Uterus (tissue), 4 donors: ENCODE measurements around the gene TMEM260. TPM values are rescaled to one million over a fixed set of nuclear protein-coding genes. Genes with fewer than 3 reads are reported as not detected.
"Not testable (repeated sequence)": the region's sequence is repeated elsewhere in the genome, so short reads cannot be mapped to it uniquely, and the experiment has no call there.

Source experiments
- DNase-seq, 2 donors: peaks; one replicate each; pipeline ENCODE4 v3.0.0-alpha.2; 2019 to 2020
- H3K27ac ChIP-seq, 2 donors: fragments of 200-600 bp; sonication (generic); 1 replicate in 1 of 2; 2 replicates in 1 of 2; pipeline ENCODE4 v1.5.1; 2016 to 2018
- H3K27me3 ChIP-seq, 2 donors: fragments of 200-600 bp; sonication (generic); one replicate each; pipeline ENCODE4 v1.5.1; 2018 to 2019; ENCODE audit warnings: control low read depth in 1 of 2
- H3K36me3 ChIP-seq, 2 donors: fragments of 200-600 bp; sonication (generic); one replicate each; pipeline ENCODE4 v1.5.1; 2019; ENCODE audit warnings: control low read depth in 1 of 2
- H3K4me1 ChIP-seq, 2 donors: fragments of 200-600 bp; sonication (generic); one replicate each; pipeline ENCODE4 v1.5.1; 2018 to 2019; ENCODE audit warnings: control low read depth in 1 of 2
- H3K4me3 ChIP-seq, 2 donors: fragments of 200-600 bp; sonication (generic); 1 replicate in 1 of 2; 2 replicates in 1 of 2; pipeline ENCODE4 v1.5.1; 2018 to 2019; ENCODE audit warnings: mild to moderate bottlenecking in 1 of 2
- H3K9me3 ChIP-seq, 2 donors: fragments of 200-600 bp; sonication (generic); one replicate each; pipeline ENCODE4 v1.5.1; 2019; ENCODE audit warnings: control low read depth in 1 of 2
- CTCF ChIP-seq, 4 experiments: fragments of 200-600 bp in 2 of 4; fragments of 450-650 bp in 2 of 4; sonication (generic) in 2 of 4; IDR thresholded peaks; one replicate each; pipeline ENCODE4 v1.5.1; 2016 to 2019; ENCODE audit warnings: antibody characterized with exemption in 4 of 4, mild to moderate bottlenecking in 2 of 4, moderate library complexity in 1 of 4
- POLR2A ChIP-seq, 2 donors: fragments of 450-650 bp; IDR thresholded peaks; one replicate each; pipeline ENCODE4 v1.6.1; 2016; ENCODE audit warnings: antibody characterized with exemption in 2 of 2, mild to moderate bottlenecking in 1 of 2, moderate library complexity in 1 of 2
- intact Hi-C: fragments of 100-400 bp; cut with DNase I; formaldehyde crosslinking; loops from one replicate; pipeline ENCODE4 v1.15.1; 2023; ENCODE audit warnings: low total_unique reads
- total RNA-seq, 4 donors: library from RNA; depleted of rRNA in 3 of 4; stranded (reverse); fragments of >200 nt in 3 of 4; gene quantifications; one replicate each; pipeline versions ENCODE4 v1.1.0 to v1.2.4, GENCODE V29; 2014 to 2023
- donor health status: DM: yes; HTN: yes; CAD: no.

TMEM260 gene
- total RNA-seq, 4 donors from 2014 or later: 6.9 to 35.9 (median 24.4) TPM

GRCh38 chr14:56666294-56666693 lies 86.7 kb downstream of the TMEM260 start:
- no peaks in the 10 kb centered on the region for H3K36me3 ChIP-seq
- intact Hi-C loops: no loop called here
- TF ChIP-seq CTCF (IDR thresholded peaks at IDR 0.05) (no peak), POLR2A (IDR thresholded peaks at IDR 0.05) (no peak)
- no peaks in the 10 kb centered on the region for H3K27me3 ChIP-seq
- H3K4me1 ChIP-seq: no peaks in the 10 kb centered on the region
- H3K4me3 ChIP-seq: no peak overlapping the region
- H3K9me3 ChIP-seq: no peaks in the 10 kb centered on the region
- no peak for DNase-seq
- H3K27ac ChIP-seq: no peak overlapping the region

GRCh38 chr14:56666716-56667115 lies 87.1 kb downstream of the TMEM260 start:
- Histone ChIP-seq H3K4me1 (no peaks in the 10 kb centered on the region), H3K27ac (no peak overlapping the region), H3K4me3 (no peak overlapping the region), H3K27me3 (no peaks in the 10 kb centered on the region), H3K36me3 (no peaks in the 10 kb centered on the region), H3K9me3 (no peaks in the 10 kb centered on the region)
- DNase-seq: no peak
- intact Hi-C loops: no loop called here
- TF ChIP-seq CTCF (IDR thresholded peaks at IDR 0.05) (no peak), POLR2A (IDR thresholded peaks at IDR 0.05) (no peak)

GRCh38 chr14:56667290-56667689 lies 87.7 kb downstream of the TMEM260 start:
- intact Hi-C loops, H3K4me3 ChIP-seq, DNase-seq, H3K4me1 ChIP-seq, H3K27me3 ChIP-seq, H3K9me3 ChIP-seq, H3K27ac ChIP-seq, H3K36me3 ChIP-seq: not testable (repeated sequence)

GRCh38 chr14:56676042-56676441 lies 96.4 kb downstream of the TMEM260 start:
- Histone ChIP-seq H3K4me3 (no peak overlapping the region), H3K27me3 (no peaks in the 10 kb centered on the region), H3K27ac (no peak overlapping the region), H3K36me3 (no peaks in the 10 kb centered on the region), H3K4me1 (no peaks in the 10 kb centered on the region), H3K9me3 (no peaks in the 10 kb centered on the region)
- no peak for TF ChIP-seq CTCF (IDR thresholded peaks at IDR 0.05)
- no peak for TF ChIP-seq POLR2A (IDR thresholded peaks at IDR 0.05)
- no peak for DNase-seq
- intact Hi-C loops: no loop called here

- TF ChIP-seq POLR2A (IDR thresholded peaks at IDR 0.05) (no peak), CTCF (IDR thresholded peaks at IDR 0.05) (no peak)
- intact Hi-C loops: no loop called here
- no peak for DNase-seq
- Histone ChIP-seq H3K27ac (no peak overlapping the region), H3K4me3 (no peak overlapping the region), H3K36me3 (no peaks in the 10 kb centered on the region), H3K4me1 (no peaks in the 10 kb centered on the region), H3K9me3 (no peaks in the 10 kb centered on the region), H3K27me3 (no peaks in the 10 kb centered on the region)
These were observed 99.2 kb downstream of the TMEM260 start for GRCh38 chr14:56678838-56679237.

GRCh38 chr14:56686416-56686815 lies 106.8 kb downstream of the TMEM260 start:
- H3K4me1 ChIP-seq: no peaks in the 10 kb centered on the region
- TF ChIP-seq CTCF (IDR thresholded peaks at IDR 0.05) (no peak), POLR2A (IDR thresholded peaks at IDR 0.05) (no peak)
- no peak for DNase-seq
- H3K36me3 ChIP-seq: no peaks in the 10 kb centered on the region
- no peaks in the 10 kb centered on the region for H3K9me3 ChIP-seq
- H3K27me3 ChIP-seq: no peaks in the 10 kb centered on the region
- H3K4me3 ChIP-seq: no peak overlapping the region
- intact Hi-C loops: no loop called here
- no peak overlapping the region for H3K27ac ChIP-seq
